Endometrial microvascular endothelial cells (primary cell): ENCODE data around the gene SLC7A9. TPM values are rescaled to one million over a fixed set of nuclear protein-coding genes. Genes with fewer than 3 reads are reported as not detected.
"Not testable (repeated sequence)": the region's sequence is repeated elsewhere in the genome, so short reads cannot be mapped to it uniquely, and the experiment has no call there.

ENCODE experiments used
- in situ Hi-C: cut with HindIII; loops from 2 replicates; pipeline ENCODE4 v1.10.0; 2017; ENCODE audit warnings: low sequenced_read_pairs, low pct_unique_long_range_greater_than_20kb; ENCODE audit errors: inconsistent ontology term
- total RNA-seq: library from RNA; depleted of rRNA; stranded (reverse); fragments of >200 nt; gene quantifications from one replicate; pipeline ENCODE4 v1.2.3, GENCODE V29; 2015; ENCODE audit errors: inconsistent ontology term

The SLC7A9 gene
- total RNA-seq, 1 donor from 2014 or later = not detected

DNA sequence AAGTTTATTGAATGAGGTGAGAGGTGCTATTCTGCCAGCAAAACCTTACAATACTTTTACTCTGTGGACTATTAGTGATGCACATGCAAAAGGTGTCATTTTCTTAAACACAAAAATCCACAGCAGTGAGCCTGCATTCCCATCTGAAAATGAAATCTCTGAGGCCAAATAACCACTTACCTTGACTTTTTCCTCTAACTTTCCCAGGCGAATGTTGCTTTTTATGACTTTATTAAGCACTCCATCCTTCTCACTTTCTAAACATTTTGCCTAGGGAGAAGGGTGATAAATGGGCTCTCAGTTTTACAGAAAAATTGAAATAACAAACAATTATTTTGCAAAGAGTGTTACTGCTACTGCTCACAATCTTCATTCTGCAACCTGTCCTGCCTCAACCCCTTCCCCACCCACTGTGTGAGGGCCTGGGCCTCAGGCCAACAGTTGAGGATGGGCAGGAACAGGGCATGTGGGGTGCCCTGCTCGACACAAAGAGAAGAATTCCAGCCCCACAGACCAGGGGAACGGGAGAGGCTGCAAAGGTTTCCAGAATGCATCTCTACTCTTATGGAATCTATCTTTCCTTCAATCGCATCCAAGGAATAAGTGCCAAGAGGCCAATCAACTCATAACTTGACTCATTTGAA lies 18.1 kb upstream of the SLC7A9 start:
- in situ Hi-C loops = no loop called here

- in situ Hi-C loops = no loop called here
Measured at GRCh38 chr19:32886241-32886640, 16.7 kb upstream of the SLC7A9 start.

DNA sequence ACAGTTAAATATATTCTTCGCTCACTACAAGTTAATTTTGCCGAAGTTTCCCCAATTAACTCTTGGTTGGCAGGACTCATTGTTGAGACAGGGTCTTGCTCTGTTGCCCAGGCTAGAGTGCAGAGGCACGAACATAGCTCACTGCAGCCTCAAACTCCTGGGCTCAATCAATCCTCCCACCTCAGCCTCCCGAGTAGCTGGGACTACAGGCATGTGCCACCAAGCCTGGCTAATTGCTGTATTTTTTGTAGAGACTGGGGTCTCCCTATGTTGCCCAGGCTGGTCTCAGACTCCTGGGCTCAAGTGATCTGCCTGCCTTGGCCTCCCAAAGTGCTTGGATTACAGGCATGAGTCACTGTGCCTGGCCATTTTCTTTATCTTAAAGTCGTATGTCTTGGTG lies 15.7 kb upstream of the SLC7A9 start:
- in situ Hi-C loops = not testable (repeated sequence)

GRCh38 chr19:32881766-32882165 lies 12.2 kb upstream of the SLC7A9 start:
- in situ Hi-C loops = no loop called here

GRCh38 chr19:32880622-32881021 lies 11.1 kb upstream of the SLC7A9 start:
- in situ Hi-C loops = no loop called here

GRCh38 chr19:32879741-32880140 lies 10.2 kb upstream of the SLC7A9 start:
- in situ Hi-C loops = no loop called here

DNA sequence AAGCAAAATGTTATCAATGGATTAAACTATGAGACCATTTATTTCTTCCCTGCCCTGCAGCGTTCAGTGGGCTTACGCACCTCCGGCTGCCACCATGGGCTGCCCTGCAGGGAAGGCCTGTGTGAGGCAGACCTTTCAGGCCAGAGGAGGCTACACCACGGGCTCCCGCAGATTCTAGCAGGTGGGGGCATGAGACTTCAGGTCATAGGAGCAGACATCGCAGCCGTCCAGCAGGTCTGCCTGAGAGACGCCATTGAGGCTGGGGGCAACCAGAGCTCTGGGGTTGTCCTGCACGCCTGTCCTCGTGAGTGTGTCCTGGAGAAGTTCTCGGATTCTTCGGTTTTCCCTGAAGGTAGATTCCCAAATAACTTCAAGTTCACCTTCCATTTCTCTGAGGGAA lies 9.4 kb upstream of the SLC7A9 start:
- in situ Hi-C loops = no loop called here

DNA sequence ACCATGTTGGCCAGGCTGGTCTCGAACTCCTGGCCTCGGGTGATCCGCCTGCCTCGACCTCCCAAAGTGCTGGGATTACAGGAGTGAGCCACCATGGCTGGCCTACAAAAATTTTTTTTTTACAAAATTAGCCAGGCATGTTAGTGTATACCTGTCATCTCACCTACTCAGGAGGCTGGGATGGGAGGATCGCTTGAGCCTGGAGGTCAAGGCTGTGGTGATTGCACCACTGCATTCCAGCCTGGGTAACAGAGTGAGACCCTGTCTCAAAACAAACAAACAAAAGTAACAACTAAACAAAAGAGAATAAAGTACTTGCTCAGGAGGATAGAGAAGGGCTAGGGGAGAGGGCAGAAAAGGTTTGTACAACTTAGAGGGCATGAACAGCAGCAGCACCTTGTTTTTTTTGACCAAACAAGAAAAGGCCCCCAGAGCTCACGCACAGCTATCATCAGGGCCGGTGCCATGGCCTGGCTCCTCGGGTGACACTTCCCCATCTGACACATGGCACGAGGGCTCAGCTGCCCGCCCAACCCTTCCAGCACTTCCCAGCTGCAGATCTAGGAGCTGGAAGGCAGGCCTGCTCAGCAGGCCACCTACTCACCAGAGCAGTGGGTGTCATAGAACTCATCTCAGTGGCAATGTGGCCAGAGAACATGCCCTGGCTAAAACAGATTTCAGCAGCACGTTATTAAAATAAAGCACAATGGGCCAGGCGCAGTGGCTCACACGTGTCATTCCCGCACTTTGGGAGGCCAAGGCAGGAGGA lies 8.6 kb upstream of the SLC7A9 start:
- in situ Hi-C loops = no loop called here

- in situ Hi-C loops = no loop called here
Measured at GRCh38 chr19:32877323-32877912, 7.9 kb upstream of the SLC7A9 start.

GRCh38 chr19:32876919-32877285 lies 7.3 kb upstream of the SLC7A9 start:
- in situ Hi-C loops = no loop called here

GRCh38 chr19:32876236-32876918 lies 6.8 kb upstream of the SLC7A9 start:
- in situ Hi-C loops = no loop called here

DNA sequence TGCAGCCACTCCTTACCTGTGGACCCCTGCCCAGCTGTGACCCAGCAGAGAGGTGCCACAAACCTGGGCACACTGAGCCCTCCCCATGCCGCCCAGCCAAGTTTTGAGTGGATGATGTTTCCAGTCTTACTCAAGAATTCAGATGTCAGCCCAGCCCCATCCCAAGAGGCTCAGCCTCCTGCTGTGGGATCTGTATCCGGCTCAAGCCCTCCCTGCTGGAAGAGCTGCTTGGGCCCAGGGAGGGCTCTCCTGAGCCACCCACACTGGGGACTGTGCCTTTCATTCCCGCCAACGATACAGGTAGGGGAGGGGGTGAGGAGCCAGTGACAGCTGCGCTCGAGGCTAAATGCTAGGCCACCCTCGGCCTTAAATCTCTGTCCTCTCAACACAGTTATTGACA lies 5.9 kb upstream of the SLC7A9 start:
- in situ Hi-C loops = no loop called here

GRCh38 chr19:32874605-32875004 lies 5.0 kb upstream of the SLC7A9 start:
- in situ Hi-C loops = no loop called here

DNA sequence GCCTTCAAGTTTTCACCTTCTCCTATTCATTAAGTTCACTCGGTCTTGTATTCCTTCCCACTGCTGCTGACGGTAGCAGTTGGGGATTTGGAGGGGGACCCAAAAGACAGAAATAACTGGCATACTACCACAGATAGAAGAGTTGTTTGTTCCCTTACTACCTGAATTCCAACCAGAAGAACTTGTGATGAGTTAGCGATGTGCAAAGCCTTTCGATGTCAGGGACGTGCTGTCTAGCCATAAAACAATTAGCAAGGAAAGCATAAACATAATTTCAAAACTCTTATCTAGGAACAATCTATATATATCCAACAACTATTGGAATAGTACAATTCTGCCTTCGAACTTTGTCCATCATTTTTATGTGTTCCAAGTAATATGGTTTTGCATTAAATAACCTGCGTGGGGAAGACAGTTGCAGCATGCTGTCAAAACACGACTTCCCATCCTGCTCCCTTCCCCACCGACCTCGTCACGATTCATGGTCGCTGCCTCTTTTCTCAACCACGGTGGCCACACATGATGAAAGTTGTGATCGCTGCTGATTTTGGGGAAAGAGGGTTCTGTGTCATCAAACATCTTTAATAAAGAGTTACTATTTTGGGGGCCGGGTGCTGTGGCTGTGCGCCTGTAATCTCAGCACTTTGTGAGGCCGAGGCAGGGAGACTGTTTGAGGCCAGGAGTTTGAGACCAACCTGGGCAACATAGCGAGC lies 3.8 kb upstream of the SLC7A9 start:
- in situ Hi-C loops = no loop called here

GRCh38 chr19:32872391-32872790 lies 2.8 kb upstream of the SLC7A9 start:
- in situ Hi-C loops = no loop called here

DNA sequence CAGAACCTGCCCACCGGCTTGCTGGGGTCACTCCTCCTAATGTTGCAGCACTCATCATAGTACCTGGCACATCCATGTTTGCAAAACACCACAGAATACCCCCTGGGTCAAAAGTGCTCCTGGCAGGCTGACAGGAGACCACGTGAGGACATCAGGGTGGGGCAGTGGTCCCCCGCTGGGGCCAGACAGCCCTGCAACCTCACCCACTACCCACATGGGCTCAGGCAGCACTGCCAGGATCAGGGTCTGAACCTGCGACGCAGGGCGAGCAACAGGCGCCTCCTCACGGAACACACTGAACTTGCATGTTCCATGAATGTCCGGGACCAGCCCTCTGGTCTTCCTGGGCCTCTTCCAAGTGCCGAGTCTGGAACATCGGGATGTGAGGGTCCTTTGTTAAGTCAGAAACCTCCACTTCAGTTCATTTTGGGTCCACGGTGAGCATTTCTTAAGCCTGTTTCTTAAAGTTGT lies 1.4 kb upstream of the SLC7A9 start:
- in situ Hi-C loops = no loop called here

- in situ Hi-C loops = no loop called here
Measured at GRCh38 chr19:32869966-32870573, 503 bp upstream of the SLC7A9 start.

- in situ Hi-C loops = no loop called here
Measured at GRCh38 chr19:32868206-32868950, 1.2 kb downstream of the SLC7A9 start.
